Limb (tissue), 2 donors: ENCODE results near the gene LY6G6F.
A peak's percentile ranks its signal among the peaks of the same experiment; 100 is the strongest.

ENCODE experiments used
- DNase-seq, 2 donors: peaks; one replicate each; pipeline ENCODE4 v3.0.0-alpha.2; 2016; ENCODE audit errors: extremely low spot score in 2 of 2

The LY6G6F gene

DNA sequence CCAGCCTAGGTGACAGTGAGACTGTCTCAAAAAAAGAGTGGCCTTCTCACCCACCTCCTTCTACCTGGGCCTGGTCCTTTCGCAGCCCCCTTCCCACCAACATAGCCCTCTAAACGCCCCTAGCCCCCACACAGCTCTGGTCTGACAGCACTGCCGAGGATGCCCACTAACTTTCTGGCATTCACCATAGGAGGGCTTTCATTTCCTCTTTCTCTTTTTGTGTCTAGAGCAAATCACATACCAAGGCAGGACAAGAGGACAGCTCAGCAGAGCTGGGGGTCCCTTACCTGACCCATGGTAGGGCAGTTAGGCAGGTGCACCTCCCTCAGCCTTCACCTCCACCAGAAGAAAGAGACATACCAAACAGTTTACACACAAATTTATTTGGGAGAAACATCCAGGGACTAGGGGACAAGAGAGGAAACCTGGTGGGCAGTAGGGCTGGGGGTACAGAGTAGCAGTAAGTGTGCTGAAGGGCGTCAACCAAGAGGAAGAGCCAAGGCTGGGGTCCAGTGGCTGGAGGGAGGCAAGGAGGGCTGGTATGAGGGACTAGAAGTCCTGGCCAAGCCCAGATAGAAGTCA, 30.3 kb upstream of the LY6G6F start:
- no peak for DNase-seq

DNA sequence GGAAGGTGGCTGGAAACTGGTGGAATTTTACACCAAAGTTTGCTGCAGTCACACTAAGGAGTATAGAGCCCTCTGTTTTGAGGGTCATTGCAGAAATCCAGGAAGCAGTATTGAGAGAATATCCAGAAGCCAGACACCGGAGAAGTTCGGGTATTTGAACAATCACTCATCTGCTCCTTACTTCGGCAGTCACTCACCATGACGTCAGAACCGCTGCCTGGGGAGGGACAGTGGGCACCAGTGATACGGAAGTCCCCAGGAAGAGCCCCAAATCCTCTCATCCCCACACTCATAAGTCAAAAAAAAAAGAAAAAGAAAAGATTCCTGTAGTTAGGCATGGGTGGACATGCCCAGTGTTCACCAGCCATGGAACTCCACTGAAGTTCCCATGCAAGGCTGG, 29.8 kb upstream of the LY6G6F start:
- no peak for DNase-seq

- no peak for DNase-seq
These were observed 28.7 kb upstream of the LY6G6F start for GRCh38 chr6:31677955-31678354.

- peak; percentile 86 to 92 for DNase-seq
These were observed 26.2 kb upstream of the LY6G6F start, which contains the start of gene LY6G5C for GRCh38 chr6:31680226-31681134. TSS of gene LY6G5C (minus strand) at chr6:31681067. CDS start at chr6:31680373, 694 bp downstream.

GRCh38 chr6:31681135-31681671, 25.5 kb upstream of the LY6G6F start:
- DNase-seq = peak in 1 of 2 donors; percentile 56

DNA sequence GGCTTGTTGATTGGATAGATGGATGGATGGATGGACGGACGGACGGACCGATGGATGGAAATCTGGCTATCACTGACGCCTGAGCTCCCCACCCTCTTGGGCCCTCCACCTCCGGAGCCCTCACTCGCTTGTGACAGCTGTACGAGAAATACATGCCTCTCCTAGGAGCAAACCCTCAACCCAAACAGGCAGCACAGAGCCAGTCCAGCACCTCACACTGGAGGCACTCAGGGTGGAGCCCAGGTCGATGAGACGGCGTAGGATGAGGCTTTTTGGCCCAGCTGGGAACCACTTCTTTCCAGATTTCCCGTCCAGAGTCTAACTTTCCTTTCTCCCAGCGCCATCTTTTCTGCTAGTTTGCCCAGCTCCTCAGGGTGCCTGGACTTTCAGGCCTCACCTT, 23.1 kb upstream of the LY6G6F start:
- DNase-seq = no peak

GRCh38 chr6:31686483-31686882, 20.2 kb upstream of the LY6G6F start:
- no peak for DNase-seq

GRCh38 chr6:31687321-31687720, 19.3 kb upstream of the LY6G6F start:
- no peak for DNase-seq

GRCh38 chr6:31687860-31688693, 18.6 kb upstream of the LY6G6F start:
- DNase-seq = no peak

GRCh38 chr6:31689249-31690110, 17.2 kb upstream of the LY6G6F start:
- no peak for DNase-seq

DNA sequence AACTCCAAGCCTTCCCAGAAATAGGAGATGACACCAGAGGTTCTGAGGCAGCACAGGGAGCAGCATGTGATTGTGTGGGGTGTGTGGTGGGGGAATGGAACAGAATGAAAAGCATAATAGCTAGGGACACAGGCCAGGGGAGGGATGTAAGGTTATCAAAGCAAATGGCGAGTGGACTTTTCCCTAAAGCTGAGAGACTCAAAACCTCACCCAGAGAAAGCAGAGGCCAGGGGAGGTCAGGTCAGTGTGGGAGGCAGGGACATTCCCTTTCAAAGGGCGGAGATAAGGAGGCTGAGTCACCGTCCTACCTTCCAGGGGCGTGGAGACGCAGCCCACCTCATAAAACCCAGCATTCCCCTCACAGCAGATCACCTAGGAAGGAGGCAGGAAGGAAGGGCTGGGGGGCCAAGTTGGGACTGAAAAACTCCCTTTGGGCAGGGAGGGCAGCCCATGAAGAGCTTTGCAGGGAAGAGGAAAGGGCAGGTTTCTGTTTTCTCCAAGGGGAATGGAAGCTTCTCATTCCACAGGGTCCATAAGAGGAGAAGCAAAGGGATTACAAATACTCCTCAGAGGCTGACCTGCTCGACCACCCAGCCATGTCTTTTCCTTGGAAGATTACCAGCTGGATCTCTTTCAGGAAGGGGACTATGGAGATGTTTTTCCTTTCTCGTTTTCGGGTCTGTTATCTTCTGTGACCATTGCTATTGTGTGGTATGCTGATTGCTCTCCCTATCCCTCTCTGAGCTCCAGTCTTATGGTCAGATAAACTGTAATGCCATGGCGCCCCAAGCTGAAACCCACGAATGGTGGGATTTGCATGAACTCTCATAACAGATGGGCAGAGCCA, 16.2 kb upstream of the LY6G6F start:
- no peak for DNase-seq

- DNase-seq = no peak
These were observed 15.6 kb upstream of the LY6G6F start for GRCh38 chr6:31691078-31691463.

- DNase-seq = no peak
These were observed 15.0 kb upstream of the LY6G6F start for GRCh38 chr6:31691564-31692108.

DNA sequence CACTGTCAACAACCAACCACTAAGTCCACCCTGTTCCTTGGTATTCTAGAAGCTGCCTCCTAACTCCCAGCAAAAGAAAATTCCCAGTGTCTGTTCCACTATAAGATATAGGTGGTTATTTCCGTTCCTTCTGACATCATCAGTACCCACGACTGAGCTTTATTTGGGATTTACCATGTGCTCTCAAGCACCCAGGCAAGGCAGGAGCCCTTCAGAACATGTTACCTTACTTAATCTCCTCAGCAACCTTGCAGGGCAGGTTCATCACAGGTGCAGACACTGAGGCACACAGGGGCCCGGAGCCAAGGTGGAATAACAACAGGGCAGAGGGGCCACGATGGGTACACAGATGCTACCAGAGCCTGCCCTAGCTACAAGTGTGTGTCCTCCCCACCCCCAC, 14.3 kb upstream of the LY6G6F start:
- no peak for DNase-seq

DNA sequence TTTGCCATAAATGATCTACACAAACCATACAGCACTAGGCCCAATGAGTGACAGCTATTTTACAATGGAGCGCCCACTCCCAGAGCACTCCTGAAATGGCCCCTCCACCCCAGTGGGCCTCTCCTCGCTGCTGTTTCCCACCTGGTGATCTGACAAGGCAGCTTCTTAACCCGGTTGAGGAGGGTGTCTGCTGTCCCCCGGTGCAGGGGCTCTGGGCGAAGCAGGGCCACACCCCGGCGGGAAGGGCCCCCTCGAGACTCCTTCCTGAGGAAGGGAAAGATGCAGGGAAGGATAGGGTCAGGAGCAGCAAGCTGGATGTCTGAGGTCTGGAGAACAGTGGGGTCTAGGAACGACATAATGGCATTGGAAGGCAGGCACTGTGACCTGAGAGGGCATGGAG, 13.8 kb upstream of the LY6G6F start:
- no peak for DNase-seq

GRCh38 chr6:31693535-31693934, 13.1 kb upstream of the LY6G6F start:
- no peak for DNase-seq

- no peak for DNase-seq
These were observed 9.1 kb upstream of the LY6G6F start for GRCh38 chr6:31697555-31697954.

DNA sequence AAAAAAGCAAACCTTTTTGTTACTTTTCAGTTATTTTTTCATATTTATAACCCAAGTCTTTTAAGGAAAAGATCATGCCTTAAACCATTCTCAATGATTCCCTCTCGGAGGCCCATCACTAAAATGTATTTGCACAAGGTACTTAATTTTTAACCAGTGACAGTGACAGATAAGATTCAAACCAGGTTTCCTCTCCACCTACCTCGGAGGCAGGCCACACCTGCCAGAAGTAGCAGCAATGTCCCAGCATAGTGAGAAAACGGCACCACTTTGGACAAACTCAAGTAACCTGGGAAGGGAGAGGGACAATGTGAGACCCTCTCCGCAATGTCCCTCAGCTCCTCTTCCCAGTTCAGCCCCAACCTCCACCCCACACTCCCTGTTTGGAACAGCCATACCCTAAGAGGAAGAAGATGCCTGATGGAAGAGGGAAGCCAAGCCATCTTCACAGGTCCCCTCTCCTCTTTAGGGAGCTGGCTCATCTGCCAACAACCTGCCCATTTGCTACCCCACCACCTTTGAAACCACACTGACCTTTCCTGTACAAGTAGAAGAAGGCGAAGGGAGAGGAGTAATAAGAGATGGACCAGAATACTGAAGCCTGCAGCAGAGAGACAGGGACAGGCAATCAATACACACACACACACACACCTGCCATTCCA, 5.8 kb upstream of the LY6G6F start:
- DNase-seq = no peak
